C4-2B (cell line): ENCODE data around the gene SCN2A.

Experiments
- ZFX ChIP-seq: fragments of 450-650 bp; IDR thresholded peaks from 2 replicates; pipeline ENCODE4 v1.6.1; 2017
- TF ChIP-seq, protein P1 (sequence below): fragments of 450-650 bp; conservative IDR thresholded peaks from 2 replicates; pipeline ENCODE4 v1.5.1; 2017; ENCODE audit warnings: mild to moderate bottlenecking

- no peak for TF ChIP-seq ZFX
- TF ChIP-seq, protein P1, sequence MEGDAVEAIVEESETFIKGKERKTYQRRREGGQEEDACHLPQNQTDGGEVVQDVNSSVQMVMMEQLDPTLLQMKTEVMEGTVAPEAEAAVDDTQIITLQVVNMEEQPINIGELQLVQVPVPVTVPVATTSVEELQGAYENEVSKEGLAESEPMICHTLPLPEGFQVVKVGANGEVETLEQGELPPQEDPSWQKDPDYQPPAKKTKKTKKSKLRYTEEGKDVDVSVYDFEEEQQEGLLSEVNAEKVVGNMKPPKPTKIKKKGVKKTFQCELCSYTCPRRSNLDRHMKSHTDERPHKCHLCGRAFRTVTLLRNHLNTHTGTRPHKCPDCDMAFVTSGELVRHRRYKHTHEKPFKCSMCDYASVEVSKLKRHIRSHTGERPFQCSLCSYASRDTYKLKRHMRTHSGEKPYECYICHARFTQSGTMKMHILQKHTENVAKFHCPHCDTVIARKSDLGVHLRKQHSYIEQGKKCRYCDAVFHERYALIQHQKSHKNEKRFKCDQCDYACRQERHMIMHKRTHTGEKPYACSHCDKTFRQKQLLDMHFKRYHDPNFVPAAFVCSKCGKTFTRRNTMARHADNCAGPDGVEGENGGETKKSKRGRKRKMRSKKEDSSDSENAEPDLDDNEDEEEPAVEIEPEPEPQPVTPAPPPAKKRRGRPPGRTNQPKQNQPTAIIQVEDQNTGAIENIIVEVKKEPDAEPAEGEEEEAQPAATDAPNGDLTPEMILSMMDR = no peak
These were observed 183.9 kb downstream of the SCN2A start for GRCh38 chr2:165423081-165423480.
